Heart left ventricle (tissue), 13 donors: ENCODE measurements around the gene KRT74.

Experiments used
- CTCF ChIP-seq, 12 donors: fragments of 200-600 bp; sonication (generic) in 4 of 12; IDR thresholded peaks; one replicate each; pipeline versions ENCODE4 v1.5.0 to v1.8.0; 2018 to 2022; ENCODE audit warnings: antibody characterized with exemption in 12 of 12, mild to moderate bottlenecking in 5 of 12
- POLR2A ChIP-seq, 2 donors: fragments of 450-650 bp; IDR thresholded peaks; one replicate each; pipeline ENCODE4 v1.6.1; 2017; ENCODE audit warnings: antibody characterized with exemption in 2 of 2, mild to moderate bottlenecking in 2 of 2, moderate library complexity in 2 of 2
- donor health status: ischemic (EF 13 %, LVEDD 7.1; RV severe dilation, severe dysfunction).
- donor health status: DM: no; HTN: yes; CAD: no.
- donor health status: DM: no; HTN: no; CAD: no.
- donor health status: ischemic (EF 25% LVEDD 6.9; RV normal size, moderate dysfunction).
- donor health status: ischemic (EF 25% LVEDD 5.7; RV mildly dilated, moderate dysfunction).
- donor health status: ischemic (EF 35%, LVEDD 5.7; RV mildly dilated, moderate dysfunction).
- donor health status: nonischemic (EF 11% LVEDD 7.7; RV severe dilation, severe dysfunction).
- donor health status: DM: yes; HTN: yes; CAD: no.
- donor health status: PGD.
- donor health status: ischemic (EF 29% LVEDD 5.4; RV normal size, mild dysfunction).
- donor health status: nonischemic (EF 23%, LVEDD 6.1; RV moderate dilation, normal function).

- TF ChIP-seq CTCF (IDR thresholded peaks at IDR 0.05) (no peak), POLR2A (IDR thresholded peaks at IDR 0.05) (no peak)
Measured at GRCh38 chr12:52524898-52525591, 48.6 kb downstream of the KRT74 start.
